ENCODE measurements around the gene ULK3. TPM values are rescaled to one million over a fixed set of nuclear protein-coding genes. Genes with fewer than 3 reads are reported as not detected.

The ULK3 gene
- total and polyA plus RNA-seq, 2 of the 4 experiments (the other 2 are of a cell fraction) = 11.8 to 22.7 TPM

- no peak for DNase-seq
- Histone ChIP-seq H2BK15ac (ENCODE audit: low read depth, low read length) (no peak overlapping the region), H3K27ac (ENCODE audit: insufficient read depth, low read length) (no peak overlapping the region), H3K14ac (replicated peaks; ENCODE audit: low read depth, low read length) (no peak overlapping the region), H3K9me1 (ENCODE audit: insufficient read depth, low read length) (peaks cover 22% of the 10 kb centered on the region), H3K79me1 (ENCODE audit: low read depth in 1 of 2, low read length in 2 of 2) (peaks cover 22 to 89% of the 10 kb centered on the region in 2 experiments), H3K4me1 (ENCODE audit: control insufficient read depth, insufficient read depth, low read length) (peaks cover 2% of the 10 kb centered on the region), H2AFZ (replicated peaks; ENCODE audit: low read length, poor library complexity) (no peak overlapping the region), H2AK9ac (replicated peaks; ENCODE audit: low read depth, low read length, poor library complexity) (no peak overlapping the region), H2BK120ac (ENCODE audit: low read depth, low read length) (no peak overlapping the region), H3K9ac (ENCODE audit: low read depth, low read length) (no peak overlapping the region), H3K27me3 (ENCODE audit: control insufficient read depth, insufficient read depth, low read length) (no peaks in the 10 kb centered on the region), H3K4me3 (ENCODE audit: insufficient read depth, low read depth, low read length) (no peak overlapping the region), H4K5ac (ENCODE audit: low read depth, low read length) (no peak overlapping the region), H4K91ac (ENCODE audit: insufficient read depth, low read depth, low read length) (no peak overlapping the region), H3K56ac (ENCODE audit: extremely low read depth, insufficient read depth, low read length) (no peak overlapping the region), H4K20me1 (ENCODE audit: insufficient read depth, low read length) (peaks cover 87% of the 10 kb centered on the region), H3K4ac (ENCODE audit: low read depth, low read length) (no peak overlapping the region), H4K8ac (ENCODE audit: low read depth in 2 of 2, low read length in 2 of 2) (no peak overlapping the region), H2BK20ac (ENCODE audit: low read depth, low read length) (no peak overlapping the region), H3K4me2 (ENCODE audit: low read depth, low read length) (no peak overlapping the region), H2AK5ac (ENCODE audit: low read depth, low read length) (no peak overlapping the region), H3K36me3 (ENCODE audit: control insufficient read depth, insufficient read depth, low read length) (peaks cover 21% of the 10 kb centered on the region), H3K23ac (ENCODE audit: low read depth, low read length) (no peak overlapping the region), H3K18ac (ENCODE audit: low read depth, low read length) (no peak overlapping the region), H2BK5ac (ENCODE audit: low read depth, low read length, poor library complexity, severe bottlenecking) (no peak overlapping the region), H3K9me3 (ENCODE audit: control insufficient read depth, insufficient read depth, low read length) (no peaks in the 10 kb centered on the region)
- dilution Hi-C loops (cut with HindIII; ENCODE audit: low sequenced_read_pairs, unreplicated experiment) = no loop called here
- ChIA-PET CTCF (no interaction called here), POLR2A (ENCODE audit: unreplicated experiment) (no interaction called here)
- WGBS, 2 experiments (ENCODE audit: extremely low coverage in 2 of 2, insufficient read length in 1 of 2) = 100% methylated on average over 3 of the region's 14 CpGs; no CpG with 5 or more reads in 1 of the 2 experiments
- in situ Hi-C loops (cut with MboI; ENCODE audit: low sequenced_read_pairs) = no loop called here
- intact Hi-C loops (cut with micrococcal nuclease) = no loop called here
- no TSS peak for BruUV-seq (replicated peaks)
- ATAC-seq (ENCODE audit: low read depth) = no peak
- TF ChIP-seq ELK1 (IDR thresholded peaks at IDR 0.05; ENCODE audit: borderline replicate concordance, low read depth, low read length) (no peak), MAZ (IDR thresholded peaks at IDR 0.05; ENCODE audit: borderline replicate concordance, low read depth, low read length) (no peak), NFE2L2 (IDR thresholded peaks at IDR 0.05; ENCODE audit: low read depth, low read length) (no peak), USF2 (IDR thresholded peaks at IDR 0.05; ENCODE audit: low read depth, low read length) (no peak), POLR2A (IDR thresholded peaks at IDR 0.05; ENCODE audit: low read depth, low read length) (no peak), BHLHE40 (IDR thresholded peaks at IDR 0.05; ENCODE audit: low read depth, low read length) (no peak), MXI1 (IDR thresholded peaks at IDR 0.05; ENCODE audit: borderline replicate concordance, low read depth, low read length) (no peak), RCOR1 (IDR thresholded peaks at IDR 0.05; ENCODE audit: insufficient replicate concordance, low read length) (no peak), SMC3 (IDR thresholded peaks at IDR 0.05; ENCODE audit: low read depth, low read length) (no peak), CHD1 (IDR thresholded peaks at IDR 0.05; ENCODE audit: low read depth, low read length) (no peak), RFX5 (IDR thresholded peaks at IDR 0.05; ENCODE audit: low read depth, low read length) (no peak), MAFK (IDR thresholded peaks at IDR 0.05; ENCODE audit: low read depth, low read length) (no peak), FOS (IDR thresholded peaks at IDR 0.05; ENCODE audit: low read depth, low read length) (no peak), CEBPB (IDR thresholded peaks at IDR 0.05; ENCODE audit: low read depth, low read length) (no peak), CTCF (conservative IDR thresholded peaks at IDR 0.05; ENCODE audit: low read depth, low read length) (no peak), RAD21 (IDR thresholded peaks at IDR 0.05; ENCODE audit: low read length) (no peak)
Measured at GRCh38 chr15:74795966-74796625, 46.9 kb downstream of the ULK3 start.

Measured in IMR-90 (cell line).